Measurements from ENCODE around the gene EDEM1.

EDEM1 gene

GRCh38 chr3:5201536-5201935 lies 14.0 kb downstream of the EDEM1 start:
- DNase-seq = no peak

- no peak for DNase-seq
These were observed 14.7 kb downstream of the EDEM1 start for GRCh38 chr3:5202222-5202621.

DNA sequence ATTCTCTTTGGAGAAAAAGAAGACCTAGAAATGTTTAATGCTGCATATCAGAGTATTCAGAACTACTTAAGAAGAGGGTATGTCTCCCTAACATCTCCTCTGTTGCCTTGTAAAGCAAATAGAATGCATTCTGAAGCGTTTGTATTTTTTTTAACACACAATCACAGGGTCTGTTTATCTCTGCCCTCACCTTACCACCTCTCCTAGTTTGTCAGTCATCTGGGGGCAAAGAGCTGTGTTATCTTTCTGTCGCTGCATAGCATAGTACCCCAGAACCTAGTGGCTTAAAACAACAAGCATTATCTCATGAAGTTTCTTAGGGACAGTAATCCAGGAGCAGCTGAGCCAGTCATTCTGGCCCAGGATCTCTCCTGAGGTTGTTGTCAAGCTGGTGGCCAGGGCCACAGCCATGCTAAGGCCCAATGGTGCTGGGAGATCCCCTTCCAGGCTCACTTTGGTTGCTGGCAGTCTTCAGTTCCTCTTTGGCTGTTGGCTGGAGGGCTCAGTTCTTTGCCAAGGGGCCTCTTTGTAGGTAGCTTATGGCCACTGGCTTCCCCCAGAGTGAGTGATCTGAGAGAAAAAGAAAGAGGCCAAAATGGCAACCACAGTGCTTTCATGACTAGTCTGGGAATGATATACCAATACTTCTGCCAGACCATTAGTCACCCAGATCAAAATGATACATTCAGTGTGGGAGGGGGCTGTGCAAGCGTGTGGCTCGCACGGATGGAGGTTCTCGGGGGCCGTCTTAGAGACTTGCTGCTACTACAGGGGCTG lies 17.8 kb downstream of the EDEM1 start:
- DNase-seq = no peak

DNA sequence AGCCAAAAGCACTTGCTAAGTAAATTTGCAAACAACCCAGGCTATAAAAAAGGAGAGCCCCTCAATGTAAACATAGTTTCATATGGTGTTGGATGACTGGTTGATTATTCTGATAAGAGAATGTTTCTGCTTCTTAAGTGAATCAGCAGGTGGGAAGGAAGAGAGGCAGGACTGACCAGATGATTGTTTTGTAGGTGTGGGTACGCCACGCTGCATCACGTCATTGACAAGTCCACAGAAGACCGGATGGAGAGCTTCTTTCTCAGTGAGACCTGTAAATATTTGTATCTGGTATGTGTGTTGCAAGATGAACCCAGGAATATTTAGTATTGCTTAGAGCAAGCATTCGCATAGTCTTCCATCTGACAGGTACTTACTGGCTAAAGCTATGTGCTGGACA lies 23.4 kb downstream of the EDEM1 start:
- DNase-seq = no peak

DNA sequence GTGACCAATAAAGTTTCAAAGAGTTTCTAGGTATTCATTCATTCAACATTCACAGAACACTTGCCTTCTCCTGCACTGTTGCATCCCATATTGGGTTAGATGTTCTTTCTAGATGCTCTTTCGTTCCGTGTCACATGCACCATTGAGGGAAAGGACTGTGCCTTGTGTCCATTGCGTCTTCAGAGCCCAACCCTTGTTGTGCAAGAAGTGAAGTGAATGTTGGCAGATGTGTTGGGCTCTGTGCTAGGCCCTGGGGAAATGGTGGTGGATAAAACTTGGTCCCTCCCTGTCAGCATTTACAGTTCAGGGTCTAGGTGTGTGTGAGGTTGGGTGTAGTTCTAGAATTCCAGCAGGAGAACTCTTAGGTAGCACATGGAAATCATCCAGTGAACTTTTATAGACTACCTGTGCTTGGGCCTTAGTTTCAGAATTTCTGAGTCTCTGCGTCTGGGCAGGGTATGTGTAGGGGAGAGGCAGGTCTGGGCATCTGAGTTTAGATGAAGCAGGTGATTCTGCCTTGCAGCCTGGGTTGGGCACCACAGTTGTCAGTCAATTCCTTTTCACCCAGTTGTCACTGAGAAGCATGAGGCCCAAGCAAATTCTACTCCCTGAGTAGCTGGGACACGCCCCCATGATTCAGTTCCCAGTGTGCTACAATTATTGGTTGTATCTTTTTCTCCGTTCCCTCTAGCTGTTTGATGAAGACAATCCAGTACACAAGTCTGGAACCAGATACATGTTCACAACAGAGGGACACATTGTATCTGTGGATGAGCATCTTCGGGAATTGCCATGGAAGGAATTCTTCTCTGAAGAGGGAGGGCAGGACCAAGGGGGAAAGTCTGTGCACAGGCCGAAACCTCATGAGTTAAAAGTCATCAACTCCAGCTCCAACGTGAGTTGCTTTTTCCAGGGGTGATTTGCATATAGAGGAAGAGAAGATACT lies 25.4 kb downstream of the EDEM1 start:
- DNase-seq = no peak

GRCh38 chr3:5213574-5213966 lies 26.1 kb downstream of the EDEM1 start:
- no peak for DNase-seq

DNA sequence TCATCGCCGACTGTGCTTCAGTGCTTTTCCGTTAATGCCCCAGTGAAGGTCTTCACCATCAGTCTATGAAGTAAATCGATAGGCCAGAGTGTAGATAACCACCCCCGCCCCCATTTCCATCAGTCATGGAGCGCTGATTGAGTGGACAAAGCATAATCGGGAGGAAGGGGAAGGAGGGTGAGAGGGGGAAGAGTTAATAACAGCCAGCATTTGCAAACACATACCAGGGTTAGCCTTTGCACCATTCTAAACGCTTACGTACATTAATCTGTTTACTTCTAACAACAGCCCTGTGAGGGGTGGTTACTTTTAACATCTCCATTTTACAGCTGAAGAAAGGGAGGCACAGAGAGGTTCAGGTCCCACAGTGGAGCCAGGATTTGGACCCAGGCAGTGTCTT lies 26.8 kb downstream of the EDEM1 start:
- no peak for DNase-seq

DNA sequence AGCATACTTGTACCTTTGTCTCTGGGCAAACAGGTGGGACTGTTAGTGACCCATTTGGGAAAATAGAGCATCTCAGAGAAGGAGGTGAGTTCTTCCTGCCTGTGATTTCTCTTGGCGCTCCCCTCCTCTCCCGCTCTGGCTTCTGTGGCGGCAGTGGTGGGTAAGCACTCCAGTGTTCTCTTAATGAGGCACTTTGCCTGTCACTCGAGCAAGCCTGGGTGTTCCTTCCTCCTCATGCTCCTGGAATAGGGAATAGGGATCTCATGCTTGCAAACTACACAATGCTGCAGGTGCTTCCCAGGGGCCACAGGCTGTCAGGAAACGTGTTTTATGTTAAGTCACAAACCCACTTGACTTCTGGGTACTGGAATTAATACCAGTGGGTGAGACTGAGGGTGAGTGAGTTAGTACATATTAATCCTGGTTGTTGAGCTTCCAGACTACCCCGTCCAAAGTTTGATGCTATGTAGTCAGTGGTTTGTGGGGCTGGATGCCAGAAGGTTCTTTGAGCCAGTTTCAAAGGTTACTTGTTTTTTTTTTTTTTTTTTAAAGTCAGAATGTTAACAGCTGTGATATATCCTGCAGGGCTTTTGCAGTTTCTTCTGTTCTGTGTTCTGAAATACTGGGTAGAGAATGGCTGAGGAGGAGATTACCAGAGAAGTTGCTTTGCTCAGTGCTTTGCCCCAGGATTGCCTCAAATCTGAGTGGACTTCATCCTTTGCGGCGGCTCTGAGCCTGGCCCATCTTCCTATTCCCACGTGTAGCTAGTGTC lies 30.5 kb downstream of the EDEM1 start:
- no peak for DNase-seq

DNA sequence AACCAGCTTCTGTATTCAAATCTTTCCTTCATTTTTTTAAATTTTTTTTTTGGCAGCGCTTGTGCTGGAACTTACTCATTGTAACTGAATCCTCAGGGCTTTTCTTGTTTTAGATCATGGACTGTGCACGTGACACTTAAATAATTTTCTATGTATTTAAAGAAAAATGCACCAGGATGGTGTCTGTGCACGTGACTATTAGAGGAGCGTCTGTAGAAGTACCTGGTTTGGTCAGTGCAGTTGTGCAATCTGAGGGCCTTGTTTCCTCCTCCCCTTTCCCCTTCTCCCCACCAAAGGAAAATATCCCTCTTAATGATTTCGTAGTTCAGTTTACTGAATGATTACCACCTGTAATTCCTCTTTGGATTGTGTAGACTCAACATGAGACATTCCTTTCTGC lies 31.3 kb downstream of the EDEM1 start:
- no peak for DNase-seq

DNA sequence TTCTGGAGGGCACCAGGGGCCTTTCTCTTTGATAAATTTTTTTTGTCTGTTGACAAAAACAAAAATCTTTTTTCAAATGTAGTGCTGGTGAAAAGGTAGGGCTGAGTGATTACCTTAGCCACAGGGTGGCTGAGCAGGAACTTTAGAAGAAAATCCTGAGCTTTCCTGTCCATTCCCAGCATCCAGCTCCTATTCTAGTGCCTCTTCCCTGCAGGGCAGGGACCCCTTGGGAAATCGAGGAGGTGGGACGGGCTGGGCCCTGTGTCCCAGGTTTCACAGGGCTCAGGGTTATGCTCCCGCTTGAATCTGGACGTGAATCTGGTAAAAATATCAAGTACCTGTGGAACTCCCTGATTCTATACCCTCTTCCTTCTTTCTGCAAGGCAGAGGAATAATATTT lies 31.7 kb downstream of the EDEM1 start:
- no peak for DNase-seq

DNA sequence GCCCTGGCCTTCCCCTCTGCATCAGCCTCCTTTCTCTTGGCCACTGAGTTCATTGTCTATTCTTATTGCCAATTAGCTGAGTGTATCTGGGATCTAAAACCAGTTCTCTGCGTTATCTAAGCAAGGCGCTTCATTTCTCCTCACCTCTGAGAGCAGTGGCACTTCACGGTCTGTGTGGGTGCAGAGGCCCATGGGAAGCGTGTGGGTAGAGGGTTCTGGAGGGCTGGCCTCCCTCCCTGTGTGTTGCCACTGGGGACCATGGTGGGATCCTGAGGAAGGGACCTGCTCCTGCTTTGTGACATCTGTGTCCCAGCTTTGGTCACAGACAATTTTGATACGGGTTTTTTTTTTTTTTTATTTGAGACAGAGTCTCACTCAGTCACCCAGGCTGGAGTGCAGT lies 32.7 kb downstream of the EDEM1 start:
- no peak for DNase-seq

DNA sequence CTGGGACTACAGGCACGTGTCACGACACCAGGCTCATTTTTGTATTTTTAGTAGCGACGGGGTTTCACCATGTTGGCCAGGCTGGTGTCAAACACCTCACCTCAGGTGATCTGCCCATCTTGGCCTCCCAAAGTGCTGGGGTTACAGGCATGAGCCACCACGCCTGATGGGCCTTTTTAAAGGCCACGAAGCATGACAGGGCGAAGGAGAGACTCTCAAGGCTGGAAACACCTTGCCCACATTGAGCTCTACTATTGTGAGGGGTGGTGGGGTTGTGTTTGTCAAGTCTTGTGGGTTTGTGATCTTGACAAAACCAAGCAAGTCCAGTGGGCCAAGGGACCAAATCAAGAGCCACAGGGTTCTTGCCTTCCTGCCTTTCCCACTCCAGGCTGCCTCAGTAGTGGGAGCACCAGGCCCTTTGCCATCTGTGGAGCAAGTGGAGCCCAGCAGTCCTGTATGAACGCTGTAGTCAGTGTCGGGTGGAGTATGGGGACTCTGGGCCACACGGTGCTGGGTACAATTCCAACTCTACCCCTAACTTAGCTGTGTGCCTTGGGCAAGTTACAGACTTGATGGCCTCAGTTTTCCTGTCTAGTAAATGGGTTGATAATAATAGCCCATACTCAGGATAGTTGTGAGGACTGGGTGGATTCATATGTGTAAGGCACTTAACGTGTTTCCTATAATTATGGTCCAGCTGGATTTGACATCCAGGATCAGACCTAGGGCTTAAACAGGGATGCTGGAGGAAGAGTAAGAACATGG lies 33.3 kb downstream of the EDEM1 start:
- no peak for DNase-seq

DNA sequence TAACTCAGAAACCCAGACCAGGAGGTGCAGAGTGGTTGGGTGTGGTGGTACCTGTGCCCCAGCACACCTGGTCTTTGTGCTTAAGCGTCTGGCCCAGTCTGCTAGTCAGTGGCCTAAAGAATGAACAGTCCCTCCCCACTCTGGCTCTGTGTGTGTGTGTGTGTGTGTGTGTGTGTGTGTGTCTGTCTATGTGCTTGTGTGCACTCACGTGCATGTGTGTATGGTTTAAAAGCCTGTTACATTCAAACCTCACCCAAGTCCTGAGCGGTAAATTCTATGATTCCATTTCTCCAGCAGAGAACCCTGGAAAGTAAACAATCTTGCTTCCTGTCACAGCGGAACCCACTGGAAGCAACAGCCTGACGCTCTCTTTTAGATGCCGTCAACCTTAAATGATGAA lies 34.2 kb downstream of the EDEM1 start:
- DNase-seq = no peak

- no peak for DNase-seq
These were observed 34.9 kb downstream of the EDEM1 start for GRCh38 chr3:5222283-5223005.

GRCh38 chr3:5226783-5227182 lies 39.3 kb downstream of the EDEM1 start:
- no peak for DNase-seq

DNA sequence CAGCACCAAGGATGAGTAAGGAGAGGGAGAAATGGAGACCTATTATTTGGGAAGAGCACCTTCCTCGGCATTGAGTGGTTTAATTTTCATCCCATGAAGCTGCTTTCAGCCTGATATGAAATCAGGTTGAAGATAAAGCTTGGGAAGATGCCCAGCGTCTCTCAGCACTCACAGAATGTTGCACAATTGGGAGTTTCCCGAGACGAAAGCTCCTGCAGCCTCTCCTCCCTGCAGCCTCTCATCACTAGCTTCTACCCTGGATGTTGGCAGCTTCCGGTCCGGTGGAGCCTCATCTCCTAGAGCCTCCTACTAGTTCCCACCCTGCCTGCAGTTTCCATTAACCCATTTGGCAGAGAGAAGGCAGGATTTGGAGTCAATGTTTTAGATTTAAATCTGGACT lies 40.3 kb downstream of the EDEM1 start:
- DNase-seq = no peak

DNA sequence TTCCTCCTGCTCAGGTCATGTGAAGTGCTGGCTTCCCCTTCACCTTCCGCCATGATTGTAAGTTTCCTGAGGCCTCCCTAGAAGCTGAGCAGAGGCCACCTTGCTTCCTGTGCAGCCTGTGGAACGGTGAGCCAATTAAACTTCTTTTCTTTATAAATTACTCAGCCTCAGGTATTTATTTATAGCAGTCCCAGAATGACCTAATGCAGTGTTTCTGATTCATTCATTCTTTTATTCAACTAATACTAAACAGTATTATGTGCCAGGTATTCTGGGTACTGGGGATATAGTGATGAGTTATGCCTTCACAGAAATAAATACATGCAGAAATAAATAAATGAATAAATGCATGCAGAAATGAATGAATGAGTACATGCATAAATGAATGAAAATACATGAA lies 41.9 kb downstream of the EDEM1 start:
- DNase-seq = no peak

- no peak for DNase-seq
These were observed 43.6 kb downstream of the EDEM1 start for GRCh38 chr3:5231074-5231473.

- no peak for DNase-seq
These were observed 44.0 kb downstream of the EDEM1 start for GRCh38 chr3:5231487-5231886.

DNA sequence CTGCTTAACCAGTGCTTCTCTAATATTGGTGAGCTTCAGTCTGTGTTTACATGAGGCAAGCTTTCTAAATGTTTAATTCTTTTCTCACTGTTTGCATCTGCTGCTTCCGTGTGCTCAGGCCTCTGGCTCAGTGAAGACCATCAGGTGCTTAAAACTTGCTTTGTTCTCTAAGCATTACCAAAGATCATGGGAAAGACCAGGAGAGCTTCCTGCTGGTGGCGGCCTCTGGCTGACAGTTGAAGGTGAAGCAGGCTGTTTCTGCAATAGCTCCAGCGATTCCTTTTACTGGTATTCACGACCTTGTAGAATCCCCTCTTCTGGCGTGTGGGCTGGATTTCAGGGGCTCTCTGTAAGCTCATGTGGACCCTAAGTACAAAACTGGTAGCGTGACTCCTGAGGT lies 45.1 kb downstream of the EDEM1 start:
- DNase-seq = no peak

DNA sequence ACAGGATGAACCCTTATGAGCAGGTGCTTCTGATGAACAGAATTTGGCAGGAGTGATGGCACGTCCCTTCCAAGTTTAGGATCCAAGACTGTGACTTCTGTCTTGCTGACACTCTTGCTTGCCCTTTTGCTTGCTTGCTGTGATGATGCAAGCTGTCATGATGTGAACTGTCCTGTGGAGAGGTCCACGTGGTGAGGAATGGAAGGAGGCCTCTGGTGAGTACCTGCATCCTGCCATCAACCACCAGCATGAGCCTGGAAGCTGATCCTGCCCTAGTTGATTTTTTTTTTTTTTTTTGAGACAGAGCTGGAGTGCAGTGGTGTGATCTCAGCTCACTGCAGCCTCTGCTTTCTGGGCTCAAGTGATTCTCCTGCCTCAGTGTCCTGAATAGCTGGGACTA lies 45.5 kb downstream of the EDEM1 start:
- no peak for DNase-seq

- DNase-seq = no peak
These were observed 48.1 kb downstream of the EDEM1 start for GRCh38 chr3:5235655-5236054.

Data from NCI-H2107 (cell line).